ENCODE measurements around the gene EIF2D. TPM values are rescaled to one million over a fixed set of nuclear protein-coding genes. Genes with fewer than 3 reads are reported as not detected.

Gene EIF2D
- total and polyA plus RNA-seq, 9 of the 15 experiments (the other 6 are each of a cell fraction or from before 2014, with no cell fraction given): 81.1 to 138 (median 93.9) TPM

- TF ChIP-seq CUX1 (CRISPR knock-in tag; IDR thresholded peaks at IDR 0.05): no peak
- TF ChIP-seq BMI1 (IDR thresholded peaks at IDR 0.05; ENCODE audit: low read length): no peak
- no peak for TF ChIP-seq SAFB2 (IDR thresholded peaks at IDR 0.05; ENCODE audit: borderline replicate concordance, low read depth, low read length, severe bottlenecking)
- no peak for TF ChIP-seq ADNP (tag; IDR thresholded peaks at IDR 0.05)
- TF ChIP-seq MLLT1 (IDR thresholded peaks at IDR 0.05): no peak; a peak in 1 of 4 replicates
- no peak for TF ChIP-seq MITF (IDR thresholded peaks at IDR 0.05)
- no peak for TF ChIP-seq CBX5 (IDR thresholded peaks at IDR 0.05; ENCODE audit: borderline replicate concordance, low read depth)
- no peak for TF ChIP-seq POLR2H (tag; IDR thresholded peaks at IDR 0.05; ENCODE audit: low read depth)
- TF ChIP-seq HNRNPUL1 (IDR thresholded peaks at IDR 0.05; ENCODE audit: low read length): no peak
- TF ChIP-seq POLR2A (conservative IDR thresholded peaks at IDR 0.05): no peak
- no peak for TF ChIP-seq GMEB1 (CRISPR knock-in tag; IDR thresholded peaks at IDR 0.05)
- 0 out of 4 replicates have a peak, but pooled peaks of 1 of the 2 experiments have one; percentile 51 for TF ChIP-seq ARNT (IDR thresholded peaks at IDR 0.05)
- TF ChIP-seq ZNF324 (CRISPR knock-in tag; IDR thresholded peaks at IDR 0.05): no peak
- no peak for TF ChIP-seq THAP12 (CRISPR knock-in tag; IDR thresholded peaks at IDR 0.05)
- TF ChIP-seq NFATC3 (IDR thresholded peaks at IDR 0.05): no peak
Measured at GRCh38 chr1:206583707-206584648, 28.3 kb downstream of the EIF2D start (continued).
